Transverse colon (tissue), 4 donors: ENCODE data around the gene TGM3. TPM values are rescaled to one million over a fixed set of nuclear protein-coding genes. Genes with fewer than 3 reads are reported as not detected.

Source experiments
- DNase-seq: peaks from one replicate; pipeline ENCODE4 v3.0.0-alpha.2; 2019
- H3K27ac ChIP-seq, 4 donors: fragments of 200-600 bp; sonication (generic); 2 replicates each; pipeline ENCODE4 v1.5.1; 2016 to 2018; ENCODE audit warnings: inconsistent platforms in 4 of 4
- H3K27me3 ChIP-seq: fragments of 200-600 bp; sonication (generic); 2 replicates; pipeline ENCODE4 v1.5.1; 2017; ENCODE audit warnings: inconsistent platforms
- H3K36me3 ChIP-seq, 4 donors: fragments of 200-600 bp; sonication (generic); 2 replicates each; pipeline ENCODE4 v1.5.1; 2017 to 2019; ENCODE audit warnings: inconsistent platforms in 4 of 4
- H3K4me1 ChIP-seq, 4 donors: fragments of 200-600 bp; sonication (generic); 2 replicates each; pipeline ENCODE4 v1.5.1; 2017 to 2020; ENCODE audit warnings: inconsistent platforms in 4 of 4
- H3K4me3 ChIP-seq, 4 donors: fragments of 200-600 bp; sonication (generic); 1 replicate in 1 of 4; 2 replicates in 3 of 4; pipeline versions ENCODE4 v1.5.1 to v1.6.1; 2017 to 2019; ENCODE audit warnings: inconsistent platforms in 4 of 4
- H3K9me3 ChIP-seq, 2 donors: fragments of 200-600 bp; sonication (generic); 2 replicates each; pipeline ENCODE4 v1.5.1; 2017 to 2019; ENCODE audit warnings: inconsistent platforms in 2 of 2
- CTCF ChIP-seq, 5 experiments: fragments of 200-600 bp in 3 of 5; fragments of 450-650 bp in 2 of 5; sonication (generic) in 3 of 5; IDR thresholded peaks; 1 replicate in 2 of 5; 2 replicates in 3 of 5; pipeline ENCODE4 v1.5.1; 2016 to 2017; ENCODE audit warnings: antibody characterized with exemption in 5 of 5, inconsistent platforms in 3 of 5, mild to moderate bottlenecking in 2 of 5, moderate library complexity in 1 of 5
- EP300 ChIP-seq: sonication (generic); formaldehyde crosslinking; IDR thresholded peaks from one replicate; pipeline ENCODE4 v1.6.1; 2017; ENCODE audit warnings: antibody characterized with exemption, low read depth
- POLR2A ChIP-seq: fragments of 450-650 bp; IDR thresholded peaks from one replicate; pipeline ENCODE4 v1.6.1; 2016; ENCODE audit warnings: antibody characterized with exemption, mild to moderate bottlenecking, moderate library complexity
- POLR2AphosphoS5 ChIP-seq, 3 donors: sonication (generic); formaldehyde crosslinking; IDR thresholded peaks; one replicate each; pipeline ENCODE4 v1.6.1; 2016; ENCODE audit warnings: antibody characterized with exemption in 3 of 3
- WGBS, 2 donors: methylation state at CpG; one replicate each; pipeline ENCODE4 v1.1.5; 2018; ENCODE audit warnings: low coverage in 1 of 2; 5-methylcytosine and 5-hydroxymethylcytosine counted together
- in situ Hi-C, 4 donors: fragments of 200-750 bp; cut with MboI; loops; one replicate each; pipeline versions ENCODE4 v1.15.0 to v1.15.1; 2017; ENCODE audit warnings: low sequenced_read_pairs in 3 of 4, low pct_ligation_motif_present in 1 of 4, low pct_unique_long_range_greater_than_20kb in 1 of 4
- intact Hi-C: fragments of 100-400 bp; cut with DNase I; formaldehyde crosslinking; loops from one replicate; pipeline ENCODE4 v1.15.1; 2023; ENCODE audit warnings: low total_unique reads
- total RNA-seq, 4 donors: library from RNA; depleted of rRNA; stranded (reverse); fragments of >200 nt; gene quantifications; one replicate each; pipeline ENCODE4 v1.1.0, GENCODE V29; 2016

The TGM3 gene
- total RNA-seq, 4 donors from 2014 or later, result 0.14 TPM; not detected in 3

GRCh38 chr20:2273634-2274302, 22.0 kb upstream of the TGM3 start:
- intact Hi-C loops, result no loop called here
- Histone ChIP-seq H3K36me3 (no peaks in the 10 kb centered on the region), H3K4me1 (no peaks in the 10 kb centered on the region), H3K27ac (no peak overlapping the region), H3K27me3 (no peaks in the 10 kb centered on the region), H3K4me3 (no peak overlapping the region), H3K9me3 (no peaks in the 10 kb centered on the region)
- in situ Hi-C loops, result no loop called here
- no peak for DNase-seq
- WGBS, 2 donors, result 94 to 100% methylated on average over 2 to 7 of the region's 7 CpGs
- TF ChIP-seq POLR2A, result no peak
- TF ChIP-seq EP300, result no peak

- Histone ChIP-seq H3K4me3 (no peak overlapping the region), H3K27ac (no peak overlapping the region), H3K4me1 (no peaks in the 10 kb centered on the region), H3K36me3 (no peaks in the 10 kb centered on the region), H3K9me3 (no peaks in the 10 kb centered on the region), H3K27me3 (no peaks in the 10 kb centered on the region)
- intact Hi-C loops (no loop called here), in situ Hi-C loops (no loop called here)
- no peak for DNase-seq
- 25 to 46% methylated on average over 1 of the region's 1 CpG for WGBS, 2 donors
- TF ChIP-seq CTCF (IDR thresholded peaks at IDR 0.05) (no peak), POLR2A (no peak), EP300 (no peak), POLR2AphosphoS5 (IDR thresholded peaks at IDR 0.05) (no peak)
Observed at GRCh38 chr20:2276015-2276414, 19.8 kb upstream of the TGM3 start.

- intact Hi-C loops, result no loop called here
Observed at GRCh38 chr20:2279253-2279779, 16.5 kb upstream of the TGM3 start.

GRCh38 chr20:2280082-2280481, 15.7 kb upstream of the TGM3 start:
- intact Hi-C loops, result loop anchor here (5.0 kb wide), 1 partner anchor 1598 kb away; no protein-coding TSS in a partner anchor
- DNase-seq, result no peak
- no peaks in the 10 kb centered on the region for H3K36me3 ChIP-seq
- in situ Hi-C loops, result no loop called here
- 88% methylated on average over 6 of the region's 6 CpGs; no CpG with 5 or more reads in 1 of the 2 donors for WGBS, 2 donors
- no peaks in the 10 kb centered on the region for H3K9me3 ChIP-seq
- TF ChIP-seq CTCF (IDR thresholded peaks at IDR 0.05), result no peak
- no peak for TF ChIP-seq EP300
- no peak for TF ChIP-seq POLR2AphosphoS5 (IDR thresholded peaks at IDR 0.05)
- no peak for TF ChIP-seq POLR2A
- H3K4me3 ChIP-seq, result no peak overlapping the region
- no peaks in the 10 kb centered on the region for H3K4me1 ChIP-seq
- no peaks in the 10 kb centered on the region for H3K27me3 ChIP-seq
- H3K27ac ChIP-seq, result no peak overlapping the region

More at GRCh38 chr20:2279253-2279779, 16.5 kb upstream of the TGM3 start:
- H3K4me1 ChIP-seq, result no peaks in the 10 kb centered on the region
- no peak for DNase-seq
- no peaks in the 10 kb centered on the region for H3K9me3 ChIP-seq
- TF ChIP-seq POLR2A, result no peak
- TF ChIP-seq EP300, result no peak
- TF ChIP-seq CTCF (IDR thresholded peaks at IDR 0.05), result no peak
- no peak for TF ChIP-seq POLR2AphosphoS5 (IDR thresholded peaks at IDR 0.05)
- no peak overlapping the region for H3K4me3 ChIP-seq
- 78% methylated on average over 5 of the region's 5 CpGs; no CpG with 5 or more reads in 1 of the 2 donors for WGBS, 2 donors
- no peaks in the 10 kb centered on the region for H3K36me3 ChIP-seq
- no peaks in the 10 kb centered on the region for H3K27me3 ChIP-seq
- H3K27ac ChIP-seq, result no peak overlapping the region
- in situ Hi-C loops, result no loop called here
